K562 (cell line): Measurements from ENCODE around the gene GAPVD1. TPM values are rescaled to one million over a fixed set of nuclear protein-coding genes. Genes with fewer than 3 reads are reported as not detected.

ENCODE experiments used
- ATAC-seq: fragments of 200-7000 bp; cut with Tn5 transposase; 3 replicates; pipeline ENCODE4 v1.9.1; 2020; ENCODE audit warnings: moderate library complexity
- BruUV-seq: library from RNA; stranded (reverse); fragments of 400-500 nt; replicated peaks from 2 replicates; lab custom pipeline; 2021; lab: Mats Ljungman, UMichigan
- CTCF ChIA-PET: fragments of 300-600 bp; formaldehyde crosslinking; extraction: SDS; loops from one replicate; lab custom pipeline; 2021; ENCODE audit warnings: low intra/inter-chr PET ratio; lab: Yijun Ruan, JAX
- POLR2A ChIA-PET: fragments of 300-600, 350-650 bp; sonication (Branson Sonifier 250); formaldehyde crosslinking; extraction: SDS; loops from one replicate; lab custom pipeline; 2021; ENCODE audit warnings: antibody characterized with exemption, inconsistent platforms; lab: Yijun Ruan, JAX
- DNase-seq, 4 experiments: peaks; one replicate each; pipeline versions ENCODE4 v3.0.0 to v3.0.0-alpha.2; 2011 to 2018; ENCODE audit warnings: low spot score in 3 of 4, mixed read lengths in 3 of 4; ENCODE audit errors: extremely low read depth in 1 of 4
- FAIRE-seq: peaks from 2 replicates; lab custom pipeline; 2011; peaks lifted over from hg19 to GRCh38; lab: Jason Lieb, UNC
- H2AFZ ChIP-seq: 2 replicates; pipeline ENCODE4 v1.6.0; 2011; ENCODE audit warnings: low read depth, low read length, control low read depth, inconsistent platforms
- H3K27ac ChIP-seq: fragments of 200-600 bp; 3 replicates; pipeline ENCODE4 v1.8.0; 2011; ENCODE audit warnings: low read depth, mild to moderate bottlenecking, control low read depth, inconsistent platforms, low read length, moderate library complexity, mixed read lengths; ENCODE audit errors: extremely low read depth
- H3K27me3 ChIP-seq, 2 experiments: fragments of 300-600 bp in 1 of 2; 2 replicates in 1 of 2; 3 replicates in 1 of 2; pipeline versions ENCODE4 v1.6.0 to v1.8.0; 2011; ENCODE audit warnings: inconsistent platforms in 2 of 2, low read length in 2 of 2, mild to moderate bottlenecking in 1 of 2, mixed read lengths in 1 of 2, moderate library complexity in 1 of 2; ENCODE audit not compliant: control insufficient read depth in 2 of 2, insufficient read depth in 2 of 2
- H3K36me3 ChIP-seq: fragments of 300-600 bp; 3 replicates; pipeline ENCODE4 v1.8.0; 2011; ENCODE audit warnings: mild to moderate bottlenecking, low read length, inconsistent platforms; ENCODE audit not compliant: control insufficient read depth, insufficient read depth
- H3K4me1 ChIP-seq, 2 experiments: fragments of 200-600 bp in 1 of 2; replicated peaks in 1 of 2; 2 replicates in 1 of 2; 3 replicates in 1 of 2; pipeline versions ENCODE4 v1.5.1 to v1.8.0; 2011; ENCODE audit warnings: inconsistent platforms in 2 of 2, low read length in 2 of 2, mild to moderate bottlenecking in 1 of 2, mixed read lengths in 1 of 2, moderate library complexity in 1 of 2; ENCODE audit not compliant: control insufficient read depth in 2 of 2, insufficient read depth in 2 of 2
- H3K4me2 ChIP-seq: 2 replicates; pipeline ENCODE4 v1.6.1; 2011; ENCODE audit warnings: low read length, control low read depth, inconsistent platforms, mixed read lengths; ENCODE audit not compliant: insufficient read depth
- H3K4me3 ChIP-seq: fragments of 200-600 bp; sonication (generic), shearing (Covaris generic); 2 replicates; pipeline ENCODE4 v1.5.1; 2016; ENCODE audit warnings: control low read depth, inconsistent platforms
- H3K79me2 ChIP-seq: fragments of 200-600 bp; 3 replicates; pipeline ENCODE4 v1.8.0; 2011; ENCODE audit warnings: low read length, inconsistent platforms; ENCODE audit not compliant: control insufficient read depth, insufficient read depth
- H3K9ac ChIP-seq, 2 experiments: 2 replicates each; pipeline versions ENCODE4 v1.6.0 to v1.6.1; 2011; ENCODE audit warnings: low read depth in 2 of 2, low read length in 2 of 2, control low read depth in 1 of 2, inconsistent platforms in 1 of 2, mild to moderate bottlenecking in 1 of 2, mixed read lengths in 1 of 2; ENCODE audit not compliant: insufficient read depth in 1 of 2
- H3K9me1 ChIP-seq: one replicate; pipeline ENCODE4 v1.6.0; 2011; ENCODE audit warnings: inconsistent platforms, mild to moderate bottlenecking, low read length, moderate library complexity; ENCODE audit not compliant: control insufficient read depth, insufficient read depth
- H3K9me3 ChIP-seq: replicated peaks from 2 replicates; pipeline ENCODE4 v1.5.1; 2011; ENCODE audit warnings: low read depth, low read length, inconsistent platforms; ENCODE audit not compliant: control insufficient read depth, insufficient read depth
- H4K20me1 ChIP-seq: replicated peaks from 2 replicates; pipeline ENCODE4 v1.6.1; 2011; ENCODE audit warnings: low read length, inconsistent platforms, mixed read lengths; ENCODE audit not compliant: control insufficient read depth, insufficient read depth
- BCOR ChIP-seq: fragments of 450-650 bp; IDR thresholded peaks from 2 replicates; pipeline ENCODE4 v1.6.1; 2016
- CBFB ChIP-seq: sonication (generic); formaldehyde crosslinking; IDR thresholded peaks from 2 replicates; pipeline ENCODE4 v1.4.0; 2020; ENCODE audit warnings: mild to moderate bottlenecking, missing genetic modification reagents
- CHD4 ChIP-seq: fragments of 200-600 bp; sonication (generic); IDR thresholded peaks from 3 replicates; pipeline ENCODE4 v1.6.1; 2012; ENCODE audit warnings: low read depth, mild to moderate bottlenecking, mixed read lengths, low read length, inconsistent platforms; ENCODE audit not compliant: insufficient read depth, insufficient replicate concordance, poor library complexity, severe bottlenecking
- GABPB1 ChIP-seq: sonication (generic); formaldehyde crosslinking; IDR thresholded peaks from 2 replicates; pipeline ENCODE4 v1.8.0; 2022; ENCODE audit warnings: mild to moderate bottlenecking, missing genetic modification reagents
- KDM4B ChIP-seq, 2 experiments: fragments of 450-650 bp in 1 of 2; sonication (generic) in 1 of 2; IDR thresholded peaks; 2 replicates each; pipeline ENCODE4 v1.6.1; 2016 to 2017; ENCODE audit warnings: borderline replicate concordance in 2 of 2, antibody characterized with exemption in 1 of 2, low read depth in 1 of 2, mild to moderate bottlenecking in 1 of 2
- MAFF ChIP-seq: IDR thresholded peaks from 2 replicates; pipeline ENCODE4 v1.6.1; 2012; ENCODE audit warnings: low read length, improper control_type of control experiment
- PHB2 ChIP-seq: fragments of 450-650 bp; IDR thresholded peaks from 2 replicates; pipeline ENCODE4 v1.6.1; 2017; ENCODE audit warnings: low read depth
- PHF20 ChIP-seq: fragments of 450-650 bp; IDR thresholded peaks from 2 replicates; pipeline ENCODE4 v1.6.1; 2018; ENCODE audit not compliant: partially characterized antibody
- PML ChIP-seq: IDR thresholded peaks from 2 replicates; pipeline ENCODE4 v1.6.1; 2012; ENCODE audit warnings: low read length, inconsistent platforms
- TEAD4 ChIP-seq, 2 experiments: sonication (generic) in 1 of 2; formaldehyde crosslinking in 1 of 2; IDR thresholded peaks; 2 replicates each; pipeline versions ENCODE4 v1.6.1 to v1.8.0; 2012 to 2022; ENCODE audit warnings: borderline replicate concordance in 1 of 2, inconsistent platforms in 1 of 2, low read length in 1 of 2, mild to moderate bottlenecking in 1 of 2, missing genetic modification reagents in 1 of 2
- ZNF347 ChIP-seq: fragments of 450-650 bp; formaldehyde crosslinking; IDR thresholded peaks from 2 replicates; pipeline ENCODE4 v1.4.0; 2020; ENCODE audit warnings: low read depth, mild to moderate bottlenecking, moderate library complexity
- ZNF785 ChIP-seq: fragments of 250-450 bp; sonication (Bioruptor Pico); IDR thresholded peaks from 2 replicates; pipeline ENCODE4 v1.4.0; 2020; ENCODE audit warnings: mild to moderate bottlenecking
- WGBS: fragments of 100-300 bp; shearing (Covaris generic); methylation state at CpG from one replicate; pipeline ENCODE4 v1.1.6; 2016; ENCODE audit warnings: low coverage, mixed read lengths; ENCODE audit not compliant: insufficient coverage; ENCODE audit errors: missing lambda C conversion rate; 5-methylcytosine and 5-hydroxymethylcytosine counted together
- in situ Hi-C: fragments of 300-500 bp; cut with MboI; formaldehyde crosslinking; loops from 4 replicates; pipeline ENCODE4 v1.15.0; 2018; ENCODE audit warnings: inconsistent platforms, mixed read lengths
- intact Hi-C: fragments of 100-400 bp; cut with micrococcal nuclease; formaldehyde crosslinking; loops from 2 replicates; pipeline ENCODE4 v1.14.2; 2022
- polyA plus RNA-seq, 8 experiments: library from polyadenylated mRNA; depleted of rRNA in 4 of 8; stranded (reverse) in 5 of 8; unstranded in 3 of 8; fragments of >200 nt; fragmentation: Nextera tagmentation in 2 of 8; fragmentation: Illumina TruSeq in 1 of 8; extraction: Ambion mirVana in 2 of 8; extraction: Trizol in 1 of 8; gene quantifications; 2 replicates each; pipeline versions ENCODE4 v1.2.1 to v1.2.3, GENCODE V29; 2011 to 2014; ENCODE audit warnings: inconsistent platforms in 1 of 8, missing spikeins in 1 of 8
- total RNA-seq, 7 experiments: library from RNA; depleted of rRNA in 6 of 7; stranded (reverse); fragments of >200 nt in 6 of 7; fragmentation: Illumina TruSeq in 2 of 7; extraction: Trizol in 2 of 7; gene quantifications; 2 replicates each; pipeline versions ENCODE4 v1.2.1 to v1.2.3, GENCODE V29; 2011 to 2021; ENCODE audit warnings: low replicate concordance in 1 of 7
- TF ChIP-seq, protein P1 (sequence below): IDR thresholded peaks from 2 replicates; pipeline ENCODE4 v1.6.1; 2014; ENCODE audit warnings: antibody characterized with exemption
- TF ChIP-seq, protein P2 (sequence below): fragments of 450-650 bp; IDR thresholded peaks from 2 replicates; pipeline ENCODE4 v1.6.1; 2016; ENCODE audit warnings: mild to moderate bottlenecking

Gene GAPVD1
- total and polyA plus RNA-seq, 9 of the 15 experiments (the other 6 are each of a cell fraction or from before 2014, with no cell fraction given): 9.5 to 66.1 (median 45.5) TPM

GRCh38 chr9:125235804-125236519 lies 25.7 kb upstream of the GAPVD1 start:
- peaks cover 8 to 15% of the 10 kb centered on the region in 2 experiments; a peak in 3 of 5 replicates for H3K4me1 ChIP-seq
- H3K4me2 ChIP-seq: peak overlapping the region; percentile 97
- ChIA-PET CTCF (no interaction called here), POLR2A (interaction anchor here (0.6 to 6.2 kb wide), 16 partner anchors 10 to 136 kb away, joined by 3 to 75 read pairs (median 4); partner anchors contain the start of gene GAPVD1)
- intact Hi-C loops: no loop called here
- ATAC-seq: peak; percentile 0
- H4K20me1 ChIP-seq: peaks cover 63% of the 10 kb centered on the region
- no peaks in the 10 kb centered on the region; a peak in 1 of 5 replicates for H3K27me3 ChIP-seq
- WGBS: 47% methylated on average over 5 of the region's 5 CpGs
- DNase-seq: no peak
- H3K9me3 ChIP-seq: no peaks in the 10 kb centered on the region
- peaks cover 80% of the 10 kb centered on the region for H3K36me3 ChIP-seq
- no peak overlapping the region; the same call in 2 of the 3 replicates for H3K27ac ChIP-seq
- no TSS peak for BruUV-seq
- no peak overlapping the region for H3K9ac ChIP-seq
- H3K9me1 ChIP-seq: no peaks in the 10 kb centered on the region
- in situ Hi-C loops: no loop called here
- no peak overlapping the region for H2AFZ ChIP-seq
- peaks cover 57% of the 10 kb centered on the region for H3K79me2 ChIP-seq
- H3K4me3 ChIP-seq: peak overlapping the region; percentile 92; the same call in 1 of the 2 replicates
- no peak for FAIRE-seq
- TF ChIP-seq ZNF347 (CRISPR knock-in tag) (no peak), PHF20 (no peak), PML (peak; percentile 4; the same call in 1 of the 2 replicates), CHD4 (no peak), CBFB (CRISPR knock-in tag) (no peak), GABPB1 (CRISPR knock-in tag) (peak; percentile 63; the same call in 1 of the 2 replicates), ZNF785 (no peak), KDM4B (IDR thresholded peaks at IDR 0.05; ENCODE audit: borderline replicate concordance in 2 of 2, low read depth in 1 of 2) (no peak), BCOR (no peak), PHB2 (no peak), MAFF (no peak), TEAD4 (IDR thresholded peaks at IDR 0.05; ENCODE audit: low read length) (peak; percentile 13; the same call in 1 of the 2 replicates), TEAD4 (CRISPR knock-in tag; IDR thresholded peaks at IDR 0.05; ENCODE audit: borderline replicate concordance) (no peak)
- TF ChIP-seq, protein P1, sequence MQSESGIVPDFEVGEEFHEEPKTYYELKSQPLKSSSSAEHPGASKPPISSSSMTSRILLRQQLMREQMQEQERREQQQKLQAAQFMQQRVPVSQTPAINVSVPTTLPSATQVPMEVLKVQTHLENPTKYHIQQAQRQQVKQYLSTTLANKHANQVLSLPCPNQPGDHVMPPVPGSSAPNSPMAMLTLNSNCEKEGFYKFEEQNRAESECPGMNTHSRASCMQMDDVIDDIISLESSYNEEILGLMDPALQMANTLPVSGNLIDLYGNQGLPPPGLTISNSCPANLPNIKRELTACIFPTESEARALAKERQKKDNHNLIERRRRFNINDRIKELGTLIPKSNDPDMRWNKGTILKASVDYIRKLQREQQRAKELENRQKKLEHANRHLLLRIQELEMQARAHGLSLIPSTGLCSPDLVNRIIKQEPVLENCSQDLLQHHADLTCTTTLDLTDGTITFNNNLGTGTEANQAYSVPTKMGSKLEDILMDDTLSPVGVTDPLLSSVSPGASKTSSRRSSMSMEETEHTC: no peak
- TF ChIP-seq, protein P2, sequence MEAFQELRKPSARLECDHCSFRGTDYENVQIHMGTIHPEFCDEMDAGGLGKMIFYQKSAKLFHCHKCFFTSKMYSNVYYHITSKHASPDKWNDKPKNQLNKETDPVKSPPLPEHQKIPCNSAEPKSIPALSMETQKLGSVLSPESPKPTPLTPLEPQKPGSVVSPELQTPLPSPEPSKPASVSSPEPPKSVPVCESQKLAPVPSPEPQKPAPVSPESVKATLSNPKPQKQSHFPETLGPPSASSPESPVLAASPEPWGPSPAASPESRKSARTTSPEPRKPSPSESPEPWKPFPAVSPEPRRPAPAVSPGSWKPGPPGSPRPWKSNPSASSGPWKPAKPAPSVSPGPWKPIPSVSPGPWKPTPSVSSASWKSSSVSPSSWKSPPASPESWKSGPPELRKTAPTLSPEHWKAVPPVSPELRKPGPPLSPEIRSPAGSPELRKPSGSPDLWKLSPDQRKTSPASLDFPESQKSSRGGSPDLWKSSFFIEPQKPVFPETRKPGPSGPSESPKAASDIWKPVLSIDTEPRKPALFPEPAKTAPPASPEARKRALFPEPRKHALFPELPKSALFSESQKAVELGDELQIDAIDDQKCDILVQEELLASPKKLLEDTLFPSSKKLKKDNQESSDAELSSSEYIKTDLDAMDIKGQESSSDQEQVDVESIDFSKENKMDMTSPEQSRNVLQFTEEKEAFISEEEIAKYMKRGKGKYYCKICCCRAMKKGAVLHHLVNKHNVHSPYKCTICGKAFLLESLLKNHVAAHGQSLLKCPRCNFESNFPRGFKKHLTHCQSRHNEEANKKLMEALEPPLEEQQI: no peak
